Renal cortical epithelial cell (primary cell): Measurements from ENCODE around the gene ZNF462. TPM values are rescaled to one million over a fixed set of nuclear protein-coding genes. Genes with fewer than 3 reads are reported as not detected.
"Not testable (repeated sequence)": the region's sequence is repeated elsewhere in the genome, so short reads cannot be mapped to it uniquely, and the experiment has no call there.

ENCODE experiments used
- DNase-seq: peaks from one replicate; pipeline ENCODE4 v3.0.0-alpha.2; 2011; ENCODE audit warnings: low read depth
- total RNA-seq: library from RNA; depleted of rRNA; stranded (reverse); fragments of >200 nt; gene quantifications from 2 replicates; pipeline ENCODE4 v1.2.3, GENCODE V29; 2014

The ZNF462 gene
- total RNA-seq, 1 donor from 2014 or later = 36.1 TPM

GRCh38 chr9:106962615-106963363, 99.8 kb downstream of the ZNF462 start:
- no peak for DNase-seq

GRCh38 chr9:106963684-106964083, 100.7 kb downstream of the ZNF462 start:
- no peak for DNase-seq

GRCh38 chr9:106964329-106964728, 101.4 kb downstream of the ZNF462 start:
- no peak for DNase-seq

- DNase-seq = no peak
Observed at GRCh38 chr9:106964822-106965525, 102.0 kb downstream of the ZNF462 start.

DNA sequence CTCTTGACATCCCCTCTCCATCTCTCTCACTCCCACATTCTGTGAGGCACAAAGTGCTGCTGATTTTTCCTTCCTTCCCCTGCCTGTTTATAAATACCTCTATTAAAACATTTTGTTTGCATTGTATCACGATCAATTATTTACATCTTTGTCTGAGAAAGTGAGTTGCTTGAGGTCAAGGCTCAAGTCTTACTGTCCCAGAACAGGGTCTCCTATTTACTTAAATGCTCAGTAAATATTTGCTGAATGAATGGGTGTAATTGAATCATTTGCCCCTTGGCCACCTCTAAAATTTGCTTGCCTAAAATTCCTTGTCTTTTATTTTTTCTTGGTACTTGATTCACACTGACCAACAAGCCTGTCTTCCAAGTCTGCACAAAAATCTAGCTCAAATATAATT, 103.5 kb downstream of the ZNF462 start:
- no peak for DNase-seq

- no peak for DNase-seq
Observed at GRCh38 chr9:106969696-106970095, 106.7 kb downstream of the ZNF462 start.

DNA sequence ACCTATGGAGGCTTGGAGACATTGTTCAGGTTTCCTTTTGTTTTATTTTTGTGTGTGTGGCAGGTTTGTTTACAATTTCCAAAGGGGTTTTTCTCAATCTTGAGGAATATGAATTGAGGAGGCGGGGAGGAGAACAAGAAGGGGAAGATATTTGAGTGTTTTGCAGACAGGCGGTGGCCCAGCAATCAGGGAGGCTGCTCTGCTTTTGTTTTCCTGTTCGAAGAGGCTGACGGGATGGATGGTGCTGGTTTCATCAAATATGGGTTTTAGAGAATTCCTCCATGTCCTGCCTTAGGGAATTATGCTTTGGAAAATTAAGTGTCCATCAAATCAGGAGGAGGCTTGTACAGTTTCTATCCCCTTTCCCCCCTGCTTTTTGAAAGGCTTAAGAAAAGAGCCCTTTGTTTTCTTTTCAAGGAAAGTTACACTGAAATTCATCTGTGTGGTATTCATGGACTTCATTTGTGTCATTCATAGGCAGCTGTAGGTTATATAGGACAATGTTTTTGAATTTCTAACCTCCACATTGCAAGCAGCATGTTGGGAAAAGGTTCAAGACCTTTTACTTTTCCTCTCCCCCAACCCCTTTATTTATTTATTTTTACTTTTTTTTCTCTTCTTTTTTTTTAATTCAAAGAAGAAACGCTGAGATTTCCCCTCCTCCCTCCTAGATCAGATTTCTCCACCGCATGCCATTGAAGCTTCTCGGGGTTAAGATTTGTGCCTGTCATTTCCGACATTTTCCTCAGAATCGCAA, 107.4 kb downstream of the ZNF462 start:
- no peak for DNase-seq

DNA sequence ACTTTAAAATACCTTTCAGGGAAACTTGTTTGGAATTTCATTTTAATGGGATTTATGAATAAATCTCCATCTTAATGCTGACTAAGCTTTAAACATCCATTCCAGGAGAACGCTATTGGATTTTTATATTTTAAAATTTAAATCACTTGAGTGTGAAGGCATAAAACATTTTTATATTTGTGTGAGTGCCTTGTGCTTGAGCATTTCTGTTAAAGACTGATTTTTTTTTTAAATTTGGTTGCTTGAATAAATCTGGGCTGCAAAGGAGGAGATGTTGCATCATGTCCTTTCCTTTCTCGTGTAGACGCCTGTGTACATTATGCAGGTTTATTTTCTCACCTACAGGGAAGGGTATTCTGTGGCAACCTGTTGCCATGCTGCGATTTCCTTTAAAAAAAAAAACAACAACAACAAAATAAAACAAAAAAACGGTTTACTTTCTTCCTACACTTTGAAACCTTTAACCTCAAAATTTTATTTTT, 108.1 kb downstream of the ZNF462 start:
- no peak for DNase-seq

DNA sequence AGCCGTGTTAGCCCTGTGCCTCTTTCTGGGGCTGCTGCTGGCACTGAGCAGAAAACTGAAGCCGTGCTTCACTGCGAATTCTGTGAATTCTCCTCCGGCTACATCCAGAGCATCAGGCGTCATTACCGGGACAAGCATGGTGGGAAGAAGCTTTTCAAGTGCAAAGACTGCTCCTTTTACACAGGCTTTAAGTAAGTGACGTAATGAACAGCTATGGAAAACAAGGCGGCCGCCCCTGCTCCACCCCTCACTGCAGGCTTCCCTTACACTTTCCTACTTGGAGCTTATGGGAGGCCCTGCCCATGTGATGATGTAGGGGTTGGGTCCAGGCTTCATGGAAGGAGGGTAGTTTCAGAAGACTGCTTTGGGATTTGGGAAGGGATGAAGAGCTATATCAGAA, 109.1 kb downstream of the ZNF462 start:
- DNase-seq = no peak

- DNase-seq = no peak
Observed at GRCh38 chr9:106974341-106974740, 111.4 kb downstream of the ZNF462 start.

DNA sequence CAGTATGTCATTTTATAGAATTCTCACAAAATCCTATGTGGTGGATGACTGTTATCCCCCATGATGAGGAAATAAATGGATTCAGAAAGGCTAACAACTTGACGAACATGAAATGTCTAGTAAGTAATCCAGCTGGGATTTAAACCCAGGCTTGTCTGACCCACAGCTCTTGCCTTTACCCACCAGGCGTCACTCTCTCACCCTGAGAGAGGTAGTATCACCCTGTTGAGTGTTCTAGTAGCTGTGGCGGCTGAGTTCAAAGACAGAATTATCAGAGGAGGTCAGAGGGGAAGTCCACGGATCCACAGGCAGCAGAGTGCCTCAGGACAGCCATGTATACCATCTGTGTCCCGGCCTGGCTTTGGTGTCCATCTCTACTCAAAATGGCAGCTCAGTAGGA, 113.8 kb downstream of the ZNF462 start:
- no peak for DNase-seq

DNA sequence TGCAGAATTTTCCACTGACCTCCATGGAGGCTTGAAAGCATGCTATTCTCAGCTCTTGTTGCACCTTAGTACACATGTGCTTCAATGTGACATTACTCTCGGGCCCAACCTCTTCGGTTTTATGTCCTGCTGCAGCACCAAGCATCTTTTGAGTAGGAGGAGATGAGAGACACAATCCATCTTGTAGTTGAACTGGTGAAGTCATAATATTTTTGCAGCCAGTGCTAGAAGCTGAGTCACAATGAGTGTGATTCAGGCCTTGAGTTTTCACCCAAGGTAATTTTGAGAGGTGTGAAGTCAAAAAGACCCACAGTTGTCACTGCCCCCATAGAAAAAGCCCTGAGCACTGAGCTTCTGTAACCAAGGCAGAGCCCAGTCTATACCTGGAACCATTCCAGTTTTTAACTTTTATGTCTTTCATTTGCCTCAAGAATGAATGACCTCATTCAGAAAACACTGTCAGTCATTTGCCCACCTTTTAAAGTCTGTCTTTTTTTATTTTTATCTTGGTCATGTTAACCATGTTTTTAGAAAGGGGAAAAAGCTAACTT, 117.7 kb downstream of the ZNF462 start:
- DNase-seq = peak; percentile 32

GRCh38 chr9:106981396-106982287, 118.7 kb downstream of the ZNF462 start:
- DNase-seq = no peak

DNA sequence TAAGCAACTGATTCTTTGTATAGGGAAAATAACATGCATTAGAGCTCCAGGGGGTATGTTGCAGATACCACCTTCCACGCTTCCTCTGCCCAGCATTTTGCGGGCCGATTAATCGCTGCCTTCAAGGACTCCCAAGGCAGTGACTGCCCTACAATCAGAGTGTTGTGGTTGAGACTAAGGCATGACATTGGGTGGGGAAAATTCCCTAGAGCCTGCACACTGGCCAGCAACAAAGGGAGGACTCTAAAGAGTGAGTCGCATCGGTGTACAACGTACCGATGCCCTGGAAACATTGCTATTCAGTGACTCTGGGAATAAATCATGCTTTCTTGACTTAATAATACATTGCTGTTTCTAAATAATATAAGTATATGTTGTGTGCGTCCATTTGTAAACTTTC, 119.7 kb downstream of the ZNF462 start:
- no peak for DNase-seq

- no peak for DNase-seq
Observed at GRCh38 chr9:106983346-106983745, 120.4 kb downstream of the ZNF462 start.

DNA sequence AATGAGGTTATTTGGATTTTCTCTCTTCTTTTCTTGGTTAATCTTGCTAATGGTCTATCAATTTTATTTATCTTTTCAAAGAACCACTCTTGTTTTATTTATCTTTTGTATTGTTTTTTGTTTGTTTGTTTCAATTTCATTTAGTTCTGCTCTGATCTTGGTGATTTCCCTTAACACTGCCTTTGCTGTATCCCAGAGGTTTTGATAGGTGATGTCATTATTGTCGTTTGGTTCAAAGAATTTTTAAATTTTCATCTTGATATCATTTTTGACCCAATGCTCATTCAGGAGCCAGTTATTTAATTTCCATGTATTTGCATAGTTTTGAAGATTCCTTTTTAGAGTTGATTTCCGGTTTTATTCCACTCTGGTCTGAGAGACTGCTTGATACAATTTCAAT, 126.9 kb downstream of the ZNF462 start:
- not testable (repeated sequence) for DNase-seq

DNA sequence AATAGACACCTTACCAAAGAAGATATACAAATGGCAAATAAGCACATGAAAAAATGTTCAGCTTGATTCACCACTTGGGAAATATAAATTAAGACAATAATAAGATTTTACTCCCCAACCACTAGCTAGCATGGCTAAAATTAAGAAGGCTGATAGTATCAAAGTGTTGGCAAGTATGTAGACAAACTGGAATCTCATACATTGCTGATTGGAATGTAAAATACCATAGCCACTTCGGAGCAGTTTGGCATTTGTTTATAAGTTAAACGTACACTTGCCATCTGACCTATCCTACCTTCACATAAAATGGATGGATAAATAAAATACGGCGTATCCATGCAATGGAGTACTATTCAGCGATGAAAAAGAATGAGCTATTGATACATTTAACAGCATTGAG, 129.2 kb downstream of the ZNF462 start:
- DNase-seq = no peak

DNA sequence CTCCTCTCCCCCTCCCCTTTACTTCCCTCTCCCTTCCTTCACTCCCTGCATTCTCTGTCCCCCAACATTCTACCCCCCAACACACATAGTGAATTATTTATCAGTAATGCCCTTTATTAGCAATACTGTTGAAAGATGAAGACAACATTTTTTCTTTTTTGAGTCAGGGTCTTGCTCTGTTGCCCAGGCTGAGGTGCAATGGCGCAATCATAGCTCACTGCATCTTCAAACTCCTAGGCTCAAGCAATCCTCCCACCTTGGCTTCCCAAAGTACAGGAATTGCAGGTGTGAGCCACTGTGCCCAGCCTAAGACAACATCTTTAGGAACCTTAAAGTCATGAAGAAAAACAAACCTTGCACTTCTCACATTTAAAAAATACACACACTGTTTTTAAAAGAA, 130.6 kb downstream of the ZNF462 start:
- DNase-seq = no peak

DNA sequence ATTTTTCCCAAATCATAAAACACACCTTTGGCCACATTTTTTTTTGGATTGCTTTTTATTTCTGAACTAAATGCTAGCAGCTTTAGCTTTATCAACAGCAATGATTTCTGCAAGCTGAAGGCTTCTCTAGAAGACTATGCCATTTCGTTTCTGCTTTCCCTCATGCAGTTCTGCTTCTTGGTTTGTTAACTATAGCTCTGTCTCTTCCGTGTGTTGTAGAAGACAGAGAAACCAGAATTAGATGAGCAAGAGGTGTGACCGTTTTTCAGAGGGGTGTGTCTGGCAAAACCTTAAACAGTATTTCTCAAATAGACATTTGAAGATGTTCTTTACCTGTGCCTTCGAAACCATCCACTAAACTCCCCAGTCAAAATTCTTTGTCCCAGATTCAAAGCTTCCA, 131.5 kb downstream of the ZNF462 start:
- no peak for DNase-seq

DNA sequence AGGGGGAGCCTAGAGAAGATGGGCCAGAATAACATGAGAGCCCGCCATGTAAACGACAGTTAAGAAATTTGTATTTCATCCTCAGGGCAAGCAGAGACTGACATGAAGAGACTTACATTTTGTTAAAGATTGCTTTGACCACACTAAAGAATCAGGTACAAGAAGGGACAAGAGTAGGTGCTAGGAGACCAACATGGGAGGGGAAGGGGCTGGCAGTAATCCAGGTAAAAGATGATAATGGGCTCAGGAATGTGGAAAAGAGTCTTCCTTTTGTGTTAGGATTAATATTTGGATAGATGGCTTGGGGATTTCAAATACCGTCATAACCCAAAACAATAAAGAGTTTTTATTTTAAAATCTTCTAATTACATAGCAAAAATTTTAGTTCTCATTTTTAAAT, 137.3 kb downstream of the ZNF462 start:
- DNase-seq = no peak

- DNase-seq = no peak
Observed at GRCh38 chr9:107005201-107005600, 142.2 kb downstream of the ZNF462 start.
